Peyer's patch (tissue), 4 donors: ENCODE data around the gene RPS6KA5. TPM values are rescaled to one million over a fixed set of nuclear protein-coding genes. Genes with fewer than 3 reads are reported as not detected.
"Not testable (repeated sequence)": the region's sequence is repeated elsewhere in the genome, so short reads cannot be mapped to it uniquely, and the experiment has no call there.

Experiments
- DNase-seq, 3 donors: peaks; one replicate each; pipeline ENCODE4 v3.0.0-alpha.2; 2017 to 2019
- H3K27ac ChIP-seq, 4 donors: fragments of 200-600 bp; sonication (generic); one replicate each; pipeline ENCODE4 v1.5.1; 2016 to 2019
- H3K27me3 ChIP-seq, 2 donors: fragments of 200-600 bp; sonication (generic); one replicate each; pipeline ENCODE4 v1.5.1; 2019
- H3K36me3 ChIP-seq, 3 donors: fragments of 200-600 bp; sonication (generic); one replicate each; pipeline ENCODE4 v1.5.1; 2016 to 2019
- H3K4me1 ChIP-seq, 4 donors: fragments of 200-600 bp; sonication (generic); one replicate each; pipeline ENCODE4 v1.5.1; 2016 to 2019
- H3K4me3 ChIP-seq, 4 donors: fragments of 200-600 bp; sonication (generic); 1 replicate in 3 of 4; 2 replicates in 1 of 4; pipeline ENCODE4 v1.5.1; 2016 to 2019; ENCODE audit warnings: mild to moderate bottlenecking in 1 of 4
- H3K9me3 ChIP-seq, 4 donors: fragments of 200-600 bp; sonication (generic); one replicate each; pipeline ENCODE4 v1.5.1; 2016 to 2019; ENCODE audit warnings: mild to moderate bottlenecking in 1 of 4
- POLR2A ChIP-seq, 2 donors: fragments of 450-650 bp; IDR thresholded peaks; one replicate each; pipeline ENCODE4 v1.5.1; 2017; ENCODE audit warnings: antibody characterized with exemption in 2 of 2, mild to moderate bottlenecking in 2 of 2, moderate library complexity in 2 of 2
- total RNA-seq, 4 donors: library from RNA; depleted of rRNA; stranded (reverse); fragments of >200 nt; gene quantifications; one replicate each; pipeline ENCODE4 v1.1.0, GENCODE V29; 2016
- TF ChIP-seq, protein P1 (sequence below), 6 experiments: fragments of 450-650 bp in 4 of 6; fragments of 200-600 bp in 2 of 6; sonication (generic) in 1 of 6; IDR thresholded peaks; one replicate each; pipeline ENCODE4 v1.5.1; 2017 to 2019; ENCODE audit warnings: antibody characterized with exemption in 6 of 6, mild to moderate bottlenecking in 3 of 6, moderate library complexity in 1 of 6

The RPS6KA5 gene
- total RNA-seq, 4 donors from 2014 or later: 10.3 to 15.1 (median 10.6) TPM

DNA sequence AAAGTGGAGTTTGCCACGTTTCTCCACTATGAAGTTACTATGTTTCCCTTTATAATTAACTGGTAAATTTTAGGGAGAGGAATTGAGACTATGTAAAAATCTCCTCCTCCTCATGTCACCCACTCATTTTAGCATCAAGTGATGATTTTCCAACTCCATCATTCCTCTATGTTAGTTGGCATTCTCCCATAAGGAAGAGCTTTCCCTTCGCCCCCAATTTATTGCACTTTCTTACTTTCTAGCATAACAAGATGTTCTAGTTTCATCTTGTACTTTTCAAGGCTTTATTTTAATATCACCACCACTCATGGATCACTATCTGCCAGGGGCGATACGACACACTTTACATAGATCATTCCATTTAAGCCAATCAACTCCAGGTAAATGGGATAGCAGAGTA lies 97.1 kb downstream of the RPS6KA5 start:
- DNase-seq: no peak
- no peak overlapping the region for H3K27ac ChIP-seq
- H3K4me3 ChIP-seq: no peak overlapping the region
- H3K27me3 ChIP-seq: no peaks in the 10 kb centered on the region
- TF ChIP-seq, protein P1, sequence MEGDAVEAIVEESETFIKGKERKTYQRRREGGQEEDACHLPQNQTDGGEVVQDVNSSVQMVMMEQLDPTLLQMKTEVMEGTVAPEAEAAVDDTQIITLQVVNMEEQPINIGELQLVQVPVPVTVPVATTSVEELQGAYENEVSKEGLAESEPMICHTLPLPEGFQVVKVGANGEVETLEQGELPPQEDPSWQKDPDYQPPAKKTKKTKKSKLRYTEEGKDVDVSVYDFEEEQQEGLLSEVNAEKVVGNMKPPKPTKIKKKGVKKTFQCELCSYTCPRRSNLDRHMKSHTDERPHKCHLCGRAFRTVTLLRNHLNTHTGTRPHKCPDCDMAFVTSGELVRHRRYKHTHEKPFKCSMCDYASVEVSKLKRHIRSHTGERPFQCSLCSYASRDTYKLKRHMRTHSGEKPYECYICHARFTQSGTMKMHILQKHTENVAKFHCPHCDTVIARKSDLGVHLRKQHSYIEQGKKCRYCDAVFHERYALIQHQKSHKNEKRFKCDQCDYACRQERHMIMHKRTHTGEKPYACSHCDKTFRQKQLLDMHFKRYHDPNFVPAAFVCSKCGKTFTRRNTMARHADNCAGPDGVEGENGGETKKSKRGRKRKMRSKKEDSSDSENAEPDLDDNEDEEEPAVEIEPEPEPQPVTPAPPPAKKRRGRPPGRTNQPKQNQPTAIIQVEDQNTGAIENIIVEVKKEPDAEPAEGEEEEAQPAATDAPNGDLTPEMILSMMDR (IDR thresholded peaks at IDR 0.05): no peak
- TF ChIP-seq POLR2A (IDR thresholded peaks at IDR 0.05): no peak
- no peaks in the 10 kb centered on the region for H3K4me1 ChIP-seq
- H3K36me3 ChIP-seq: no peaks in the 10 kb centered on the region
- no peaks in the 10 kb centered on the region for H3K9me3 ChIP-seq

DNA sequence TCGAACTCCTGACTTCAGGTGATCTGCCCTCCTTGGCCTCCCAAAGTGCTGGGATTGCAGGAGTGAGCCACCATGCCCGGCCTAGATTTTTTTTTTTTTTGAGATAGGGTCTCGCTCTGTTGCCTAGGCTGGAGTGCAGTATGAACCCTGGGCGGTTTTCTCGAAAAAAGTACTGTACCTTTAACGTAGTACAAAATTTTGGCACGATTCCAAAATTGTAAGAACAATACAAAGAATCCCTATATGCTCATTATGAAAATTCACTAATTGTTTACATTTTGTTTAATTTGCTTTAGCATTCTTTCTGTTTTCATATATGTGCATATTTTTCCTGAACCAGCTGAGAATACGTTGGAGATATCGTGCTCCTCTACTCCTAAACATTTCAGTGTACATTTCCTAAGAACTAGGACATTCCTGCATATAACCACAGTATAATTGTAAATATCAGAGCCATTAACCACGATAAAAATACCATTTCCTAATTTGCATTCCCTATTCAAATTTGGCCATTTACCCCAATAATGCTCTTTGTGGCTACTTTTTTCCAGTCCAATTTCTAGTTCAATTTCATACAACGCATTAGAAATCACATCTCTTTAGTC lies 97.8 kb downstream of the RPS6KA5 start:
- no peaks in the 10 kb centered on the region for H3K4me1 ChIP-seq
- no peaks in the 10 kb centered on the region for H3K36me3 ChIP-seq
- H3K27ac ChIP-seq: no peak overlapping the region
- no peaks in the 10 kb centered on the region for H3K9me3 ChIP-seq
- no peak for DNase-seq
- TF ChIP-seq, protein P1 (IDR thresholded peaks at IDR 0.05): no peak
- TF ChIP-seq POLR2A (IDR thresholded peaks at IDR 0.05): no peak
- no peaks in the 10 kb centered on the region for H3K27me3 ChIP-seq
- H3K4me3 ChIP-seq: no peak overlapping the region

DNA sequence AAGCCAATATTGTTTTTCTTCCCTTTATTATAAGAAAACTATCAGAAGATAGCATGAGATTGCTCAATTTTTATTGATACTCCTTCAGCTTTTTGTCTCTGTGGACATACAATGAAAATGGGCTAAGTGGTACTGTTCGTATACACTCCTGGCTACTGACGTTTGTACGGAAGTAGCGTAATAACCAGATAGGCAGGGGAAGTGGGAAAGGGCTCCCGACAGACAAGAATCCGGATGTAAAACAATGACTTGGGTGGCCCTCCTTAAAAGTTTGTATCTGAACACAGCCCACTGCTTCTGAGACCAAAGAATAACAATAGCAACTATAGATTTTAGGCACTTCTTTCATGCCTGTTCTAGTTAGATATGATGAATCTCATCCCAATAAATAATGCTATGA lies 99.6 kb downstream of the RPS6KA5 start:
- H3K27ac ChIP-seq: no peak overlapping the region
- no peaks in the 10 kb centered on the region for H3K4me1 ChIP-seq
- no peaks in the 10 kb centered on the region for H3K36me3 ChIP-seq
- DNase-seq: no peak
- H3K27me3 ChIP-seq: no peaks in the 10 kb centered on the region
- peaks cover 0 to 2% (median 0%) of the 10 kb centered on the region in 4 donors for H3K9me3 ChIP-seq
- H3K4me3 ChIP-seq: no peak overlapping the region
- no peak for TF ChIP-seq POLR2A (IDR thresholded peaks at IDR 0.05)
- TF ChIP-seq, protein P1 (IDR thresholded peaks at IDR 0.05): no peak

DNA sequence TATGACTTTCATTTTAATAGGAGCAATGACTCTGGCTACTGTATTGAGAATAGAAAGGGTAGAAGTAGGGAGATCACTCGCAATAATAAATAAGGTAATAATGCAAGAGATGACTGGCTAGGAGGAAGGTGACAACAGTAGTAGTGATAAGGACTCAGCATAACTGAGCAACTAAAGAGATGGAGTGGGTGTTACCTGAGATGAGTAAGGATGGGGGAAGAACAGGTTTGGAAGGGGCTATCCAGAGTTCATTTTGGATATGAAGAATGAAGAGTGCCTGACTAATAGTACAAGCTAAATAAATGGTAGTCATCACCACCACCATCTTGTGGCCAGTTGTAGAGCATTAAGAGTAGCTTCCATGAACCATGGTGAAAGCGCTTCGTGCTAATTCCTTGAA lies 101.1 kb downstream of the RPS6KA5 start:
- Histone ChIP-seq H3K27me3 (no peaks in the 10 kb centered on the region), H3K9me3 (peaks cover 0 to 4% (median 0%) of the 10 kb centered on the region in 4 donors), H3K36me3 (no peaks in the 10 kb centered on the region), H3K27ac (no peak overlapping the region), H3K4me1 (no peaks in the 10 kb centered on the region), H3K4me3 (no peak overlapping the region)
- DNase-seq: no peak
- TF ChIP-seq, protein P1 (IDR thresholded peaks at IDR 0.05): no peak
- no peak for TF ChIP-seq POLR2A (IDR thresholded peaks at IDR 0.05)

DNA sequence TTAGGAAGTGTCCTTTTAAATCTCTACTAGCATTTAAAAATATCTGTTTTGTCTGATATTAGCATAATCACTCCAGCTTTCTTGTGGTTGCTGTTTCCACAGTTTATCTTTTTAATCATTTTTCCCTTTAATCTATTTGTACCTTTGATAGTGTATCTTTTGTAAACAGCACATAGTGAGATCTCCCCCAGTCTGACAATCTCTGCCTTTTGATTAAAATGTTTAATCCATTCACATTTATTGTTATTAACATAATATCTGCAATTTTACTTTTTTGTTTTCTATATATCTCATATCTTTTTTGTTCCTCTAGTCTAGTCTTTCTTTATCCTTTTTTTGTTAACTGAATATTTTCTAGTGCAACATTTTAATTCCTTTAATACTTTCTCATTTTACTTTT lies 104.2 kb downstream of the RPS6KA5 start:
- TF ChIP-seq, protein P1 (IDR thresholded peaks at IDR 0.05): no peak
- TF ChIP-seq POLR2A (IDR thresholded peaks at IDR 0.05): no peak
- no peaks in the 10 kb centered on the region for H3K27me3 ChIP-seq
- no peak overlapping the region for H3K27ac ChIP-seq
- no peak for DNase-seq
- H3K4me1 ChIP-seq: no peaks in the 10 kb centered on the region
- H3K36me3 ChIP-seq: no peaks in the 10 kb centered on the region
- no peak overlapping the region for H3K4me3 ChIP-seq
- H3K9me3 ChIP-seq: peaks cover 0 to 12% (median 0%) of the 10 kb centered on the region in 4 donors

DNA sequence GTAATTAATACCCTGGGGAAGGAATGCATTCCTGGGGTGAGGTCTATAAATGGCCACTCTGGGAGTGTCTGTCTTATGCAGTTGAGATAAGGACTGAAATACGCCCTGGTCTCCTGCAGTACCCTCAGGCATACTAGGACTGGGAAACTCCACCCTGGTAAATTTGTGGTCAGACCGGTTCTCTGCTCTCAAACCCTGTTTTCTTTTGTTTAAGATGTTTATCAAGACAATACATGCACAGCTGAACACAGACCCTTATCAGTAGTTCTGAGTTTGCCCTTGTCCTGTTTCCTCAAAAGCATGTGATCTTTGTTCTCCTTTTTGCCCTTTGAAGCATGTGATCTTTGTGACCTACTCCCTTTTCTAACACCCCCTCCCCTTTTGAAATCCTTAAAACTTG lies 106.8 kb downstream of the RPS6KA5 start:
- H3K4me1 ChIP-seq, DNase-seq, H3K27ac ChIP-seq, H3K36me3 ChIP-seq, H3K27me3 ChIP-seq, H3K4me3 ChIP-seq: not testable (repeated sequence)
- H3K9me3 ChIP-seq: peaks cover 0 to 12% (median 0%) of the 10 kb centered on the region in 4 donors
